C4-2B (cell line): Measurements from ENCODE around the gene LAMB1.

Experiments
- ZFX ChIP-seq: fragments of 450-650 bp; IDR thresholded peaks from 2 replicates; pipeline ENCODE4 v1.6.1; 2017
- TF ChIP-seq, protein P1 (sequence below): fragments of 450-650 bp; conservative IDR thresholded peaks from 2 replicates; pipeline ENCODE4 v1.5.1; 2017; ENCODE audit warnings: mild to moderate bottlenecking

DNA sequence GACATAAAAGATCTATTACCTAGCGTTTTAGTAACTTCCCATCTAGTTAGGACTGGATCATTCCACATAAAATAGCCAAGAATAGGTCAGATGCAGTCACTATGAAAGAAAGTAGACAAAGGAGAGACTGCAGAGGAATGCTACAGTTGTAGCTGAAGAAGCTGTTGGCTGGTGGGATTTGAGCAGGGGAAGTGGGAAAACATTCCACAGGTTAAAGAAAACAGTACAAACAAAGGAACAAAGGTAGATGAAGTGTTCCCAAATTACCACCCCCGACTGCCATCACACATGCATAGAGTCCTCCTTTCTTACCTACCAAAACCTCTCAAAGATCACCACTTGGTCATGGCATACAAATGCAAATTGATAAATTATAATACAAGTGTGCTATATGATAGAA lies 70.2 kb downstream of the LAMB1 start:
- TF ChIP-seq, protein P1, sequence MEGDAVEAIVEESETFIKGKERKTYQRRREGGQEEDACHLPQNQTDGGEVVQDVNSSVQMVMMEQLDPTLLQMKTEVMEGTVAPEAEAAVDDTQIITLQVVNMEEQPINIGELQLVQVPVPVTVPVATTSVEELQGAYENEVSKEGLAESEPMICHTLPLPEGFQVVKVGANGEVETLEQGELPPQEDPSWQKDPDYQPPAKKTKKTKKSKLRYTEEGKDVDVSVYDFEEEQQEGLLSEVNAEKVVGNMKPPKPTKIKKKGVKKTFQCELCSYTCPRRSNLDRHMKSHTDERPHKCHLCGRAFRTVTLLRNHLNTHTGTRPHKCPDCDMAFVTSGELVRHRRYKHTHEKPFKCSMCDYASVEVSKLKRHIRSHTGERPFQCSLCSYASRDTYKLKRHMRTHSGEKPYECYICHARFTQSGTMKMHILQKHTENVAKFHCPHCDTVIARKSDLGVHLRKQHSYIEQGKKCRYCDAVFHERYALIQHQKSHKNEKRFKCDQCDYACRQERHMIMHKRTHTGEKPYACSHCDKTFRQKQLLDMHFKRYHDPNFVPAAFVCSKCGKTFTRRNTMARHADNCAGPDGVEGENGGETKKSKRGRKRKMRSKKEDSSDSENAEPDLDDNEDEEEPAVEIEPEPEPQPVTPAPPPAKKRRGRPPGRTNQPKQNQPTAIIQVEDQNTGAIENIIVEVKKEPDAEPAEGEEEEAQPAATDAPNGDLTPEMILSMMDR, result no peak
- TF ChIP-seq ZFX, result no peak
